ENCODE results near the gene CD2AP. TPM values are rescaled to one million over a fixed set of nuclear protein-coding genes. Genes with fewer than 3 reads are reported as not detected.

The CD2AP gene
- total RNA-seq, 1 donor from 2014 or later = 12.5 TPM

- no peak overlapping the region for H3K27ac Mint-ChIP-seq (ENCODE audit: unreplicated experiment)
- DNase-seq (ENCODE audit: low read depth, low spot score) = no peak
- H3K36me3 Mint-ChIP-seq (ENCODE audit: low read depth) = no peaks in the 10 kb centered on the region
- TF ChIP-seq CTCF (conservative IDR thresholded peaks at IDR 0.05) = no peak
- H3K4me3 Mint-ChIP-seq = no peak overlapping the region
- H3K9me3 Mint-ChIP-seq = no peaks in the 10 kb centered on the region
- no peaks in the 10 kb centered on the region for H3K27me3 Mint-ChIP-seq (ENCODE audit: low read depth)
- no peaks in the 10 kb centered on the region for H3K4me1 Mint-ChIP-seq
Observed at GRCh38 chr6:47650553-47651432, 173.2 kb downstream of the CD2AP start.

- no peak for DNase-seq (ENCODE audit: low read depth, low spot score)
- no peak overlapping the region for H3K4me3 Mint-ChIP-seq
- H3K27me3 Mint-ChIP-seq (ENCODE audit: low read depth) = no peaks in the 10 kb centered on the region
- H3K4me1 Mint-ChIP-seq = no peaks in the 10 kb centered on the region
- no peak overlapping the region for H3K27ac Mint-ChIP-seq (ENCODE audit: unreplicated experiment)
- no peaks in the 10 kb centered on the region for H3K9me3 Mint-ChIP-seq
- no peak for TF ChIP-seq CTCF (conservative IDR thresholded peaks at IDR 0.05)
- no peaks in the 10 kb centered on the region for H3K36me3 Mint-ChIP-seq (ENCODE audit: low read depth)
Observed at GRCh38 chr6:47651505-47651944, 173.9 kb downstream of the CD2AP start.

GRCh38 chr6:47653706-47654105 is 176.1 kb downstream of the CD2AP start:
- Mint-ChIP-seq H3K27ac (ENCODE audit: unreplicated experiment) (no peak overlapping the region), H3K27me3 (ENCODE audit: low read depth) (no peaks in the 10 kb centered on the region), H3K36me3 (ENCODE audit: low read depth) (no peaks in the 10 kb centered on the region), H3K4me1 (no peaks in the 10 kb centered on the region), H3K4me3 (no peak overlapping the region), H3K9me3 (no peaks in the 10 kb centered on the region)
- DNase-seq (ENCODE audit: low read depth, low spot score) = no peak
- TF ChIP-seq CTCF (conservative IDR thresholded peaks at IDR 0.05) = no peak

- TF ChIP-seq CTCF (conservative IDR thresholded peaks at IDR 0.05) = no peak
- no peaks in the 10 kb centered on the region for H3K36me3 Mint-ChIP-seq (ENCODE audit: low read depth)
- no peak for DNase-seq (ENCODE audit: low read depth, low spot score)
- no peaks in the 10 kb centered on the region for H3K27me3 Mint-ChIP-seq (ENCODE audit: low read depth)
- H3K9me3 Mint-ChIP-seq = no peaks in the 10 kb centered on the region
- no peak overlapping the region for H3K4me3 Mint-ChIP-seq
- no peaks in the 10 kb centered on the region for H3K4me1 Mint-ChIP-seq
- H3K27ac Mint-ChIP-seq (ENCODE audit: unreplicated experiment) = no peak overlapping the region
Observed at GRCh38 chr6:47654255-47654654, 176.7 kb downstream of the CD2AP start.

- no peaks in the 10 kb centered on the region for H3K36me3 Mint-ChIP-seq (ENCODE audit: low read depth)
- no peak overlapping the region for H3K4me3 Mint-ChIP-seq
- no peaks in the 10 kb centered on the region for H3K4me1 Mint-ChIP-seq
- H3K9me3 Mint-ChIP-seq = no peaks in the 10 kb centered on the region
- DNase-seq (ENCODE audit: low read depth, low spot score) = no peak
- TF ChIP-seq CTCF (conservative IDR thresholded peaks at IDR 0.05) = no peak
- H3K27me3 Mint-ChIP-seq (ENCODE audit: low read depth) = no peaks in the 10 kb centered on the region
- no peak overlapping the region for H3K27ac Mint-ChIP-seq (ENCODE audit: unreplicated experiment)
Observed at GRCh38 chr6:47655719-47656595, 178.4 kb downstream of the CD2AP start.

Measured in neural crest cell (in vitro differentiated cells).